K562 (cell line): ENCODE measurements around the gene CSTB. TPM values are rescaled to one million over a fixed set of nuclear protein-coding genes. Genes with fewer than 3 reads are reported as not detected.

Source experiments
- DDX20 ChIP-seq: fragments of 450-650 bp; IDR thresholded peaks from 2 replicates; pipeline ENCODE4 v1.6.1; 2016; ENCODE audit warnings: missing genetic modification characterization, low read depth, mild to moderate bottlenecking, missing compliant biosample characterization, moderate library complexity
- KDM4B ChIP-seq, 2 experiments: fragments of 450-650 bp in 1 of 2; sonication (generic) in 1 of 2; IDR thresholded peaks; 2 replicates each; pipeline ENCODE4 v1.6.1; 2016 to 2017; ENCODE audit warnings: borderline replicate concordance in 2 of 2, antibody characterized with exemption in 1 of 2, low read depth in 1 of 2, mild to moderate bottlenecking in 1 of 2
- MTA3 ChIP-seq: fragments of 450-650 bp; formaldehyde crosslinking; IDR thresholded peaks from 2 replicates; pipeline ENCODE4 v1.6.1; 2017; ENCODE audit warnings: mild to moderate bottlenecking, borderline replicate concordance
- NCOR1 ChIP-seq: fragments of 450-650 bp; IDR thresholded peaks from 2 replicates; pipeline ENCODE4 v1.6.1; 2016; ENCODE audit warnings: mild to moderate bottlenecking, moderate library complexity
- RAD21 ChIP-seq, 2 experiments: fragments of 250-450 bp in 1 of 2; fragments of 450-650 bp in 1 of 2; sonication (Bioruptor Pico) in 1 of 2; formaldehyde crosslinking in 1 of 2; IDR thresholded peaks in 1 of 2; conservative IDR thresholded peaks in 1 of 2; 2 replicates each; pipeline versions ENCODE4 v1.4.0 to v1.8.0; 2020 to 2022; ENCODE audit warnings: mild to moderate bottlenecking in 2 of 2, moderate library complexity in 1 of 2
- SIX5 ChIP-seq, 2 experiments: IDR thresholded peaks; 2 replicates each; pipeline ENCODE4 v1.6.1; 2011; ENCODE audit warnings: low read length in 2 of 2, borderline replicate concordance in 1 of 2, low read depth in 1 of 2, mild to moderate bottlenecking in 1 of 2, moderate library complexity in 1 of 2; ENCODE audit not compliant: insufficient read depth in 1 of 2
- TAF1 ChIP-seq: IDR thresholded peaks from 2 replicates; pipeline ENCODE4 v1.6.1; 2011; ENCODE audit warnings: mild to moderate bottlenecking, low read length, moderate library complexity; ENCODE audit not compliant: insufficient read depth, control insufficient read depth, severe bottlenecking; ENCODE audit errors: extremely low read depth
- TRIM28 ChIP-seq: fragments of 450-650 bp; IDR thresholded peaks from 2 replicates; pipeline ENCODE4 v1.6.1; 2017
- ZKSCAN1 ChIP-seq: fragments of 150-350 bp; IDR thresholded peaks from 2 replicates; pipeline ENCODE4 v1.6.1; 2016; ENCODE audit warnings: low read depth, low read length
- ZNF318 ChIP-seq, 2 experiments: fragments of 450-650 bp; IDR thresholded peaks; 2 replicates each; pipeline ENCODE4 v1.6.1; 2016; ENCODE audit warnings: mild to moderate bottlenecking in 2 of 2, borderline replicate concordance in 1 of 2, low read depth in 1 of 2, moderate library complexity in 1 of 2
- polyA plus RNA-seq, 8 experiments: library from polyadenylated mRNA; depleted of rRNA in 4 of 8; stranded (reverse) in 5 of 8; unstranded in 3 of 8; fragments of >200 nt; fragmentation: Nextera tagmentation in 2 of 8; fragmentation: Illumina TruSeq in 1 of 8; extraction: Ambion mirVana in 2 of 8; extraction: Trizol in 1 of 8; gene quantifications; 2 replicates each; pipeline versions ENCODE4 v1.2.1 to v1.2.3, GENCODE V29; 2011 to 2014; ENCODE audit warnings: inconsistent platforms in 1 of 8, missing spikeins in 1 of 8
- total RNA-seq, 7 experiments: library from RNA; depleted of rRNA in 6 of 7; stranded (reverse); fragments of >200 nt in 6 of 7; fragmentation: Illumina TruSeq in 2 of 7; extraction: Trizol in 2 of 7; gene quantifications; 2 replicates each; pipeline versions ENCODE4 v1.2.1 to v1.2.3, GENCODE V29; 2011 to 2021; ENCODE audit warnings: low replicate concordance in 1 of 7
- TF ChIP-seq, protein P1 (sequence below): fragments of 250-450 bp; sonication (Bioruptor Pico); IDR thresholded peaks from 2 replicates; pipeline ENCODE4 v1.8.0; 2022; ENCODE audit warnings: moderate library complexity, mild to moderate bottlenecking, inconsistent platforms
- TF ChIP-seq, protein P2 (sequence below): fragments of 250-450 bp; sonication (Bioruptor Pico); IDR thresholded peaks from 2 replicates; pipeline ENCODE4 v1.4.0; 2020; ENCODE audit warnings: mild to moderate bottlenecking, moderate library complexity, borderline replicate concordance

Gene CSTB
- total and polyA plus RNA-seq, 9 of the 15 experiments (the other 6 are each of a cell fraction or from before 2014, with no cell fraction given): 12.4 to 65.0 (median 31.7) TPM

DNA sequence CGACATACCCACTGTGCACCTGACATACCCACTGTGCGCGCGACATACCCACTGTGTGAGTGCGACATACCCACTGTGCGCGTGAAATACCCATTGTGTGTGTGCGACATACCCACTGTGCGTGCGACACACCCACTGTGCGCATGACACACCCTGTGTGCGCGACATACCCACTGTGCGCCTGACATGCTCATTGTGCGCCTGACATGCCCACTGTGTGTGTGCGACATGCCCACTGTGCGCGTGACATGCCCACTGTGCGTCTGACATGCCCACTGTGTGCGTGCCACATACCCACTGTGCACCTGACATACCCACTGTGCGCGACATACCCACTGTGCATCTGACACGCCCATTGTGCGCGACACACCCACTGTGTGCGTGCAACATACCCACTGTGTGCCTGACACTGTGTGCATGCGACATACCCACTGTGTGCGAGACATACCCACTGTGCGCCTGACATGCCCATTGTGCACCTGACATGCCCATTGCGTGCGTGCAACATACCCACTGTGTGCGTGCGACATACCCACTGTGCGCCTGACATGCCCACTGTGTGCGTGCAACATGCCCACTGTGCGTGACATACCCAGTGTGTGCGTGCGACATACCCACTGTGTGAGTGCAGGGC is 10.8 kb upstream of the CSTB start (continued):
- TF ChIP-seq ZNF318 (IDR thresholded peaks at IDR 0.05; ENCODE audit: borderline replicate concordance in 1 of 2, low read depth in 1 of 2) (no peak), ZKSCAN1 (peak; percentile 98), SIX5 (IDR thresholded peaks at IDR 0.05; ENCODE audit: borderline replicate concordance in 1 of 2, insufficient read depth in 1 of 2, low read depth in 1 of 2, low read length in 2 of 2) (no peak), RAD21 (CRISPR knock-in tag; conservative IDR thresholded peaks at IDR 0.05 in 1 of 2, IDR thresholded peaks at IDR 0.05 in 1 of 2) (no peak), NCOR1 (no peak), TRIM28 (no peak), TAF1 (no peak), MTA3 (no peak), DDX20 (tag) (no peak), KDM4B (IDR thresholded peaks at IDR 0.05; ENCODE audit: borderline replicate concordance in 2 of 2, low read depth in 1 of 2) (peak in 1 of 2 experiments; percentile 53; a peak in 1 of 4 replicates)
- TF ChIP-seq, protein P1, sequence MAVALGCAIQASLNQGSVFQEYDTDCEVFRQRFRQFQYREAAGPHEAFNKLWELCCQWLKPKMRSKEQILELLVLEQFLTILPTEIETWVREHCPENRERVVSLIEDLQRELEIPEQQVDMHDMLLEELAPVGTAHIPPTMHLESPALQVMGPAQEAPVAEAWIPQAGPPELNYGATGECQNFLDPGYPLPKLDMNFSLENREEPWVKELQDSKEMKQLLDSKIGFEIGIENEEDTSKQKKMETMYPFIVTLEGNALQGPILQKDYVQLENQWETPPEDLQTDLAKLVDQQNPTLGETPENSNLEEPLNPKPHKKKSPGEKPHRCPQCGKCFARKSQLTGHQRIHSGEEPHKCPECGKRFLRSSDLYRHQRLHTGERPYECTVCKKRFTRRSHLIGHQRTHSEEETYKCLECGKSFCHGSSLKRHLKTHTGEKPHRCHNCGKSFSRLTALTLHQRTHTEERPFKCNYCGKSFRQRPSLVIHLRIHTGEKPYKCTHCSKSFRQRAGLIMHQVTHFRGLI (CRISPR knock-in tag): no peak
- TF ChIP-seq, protein P2, sequence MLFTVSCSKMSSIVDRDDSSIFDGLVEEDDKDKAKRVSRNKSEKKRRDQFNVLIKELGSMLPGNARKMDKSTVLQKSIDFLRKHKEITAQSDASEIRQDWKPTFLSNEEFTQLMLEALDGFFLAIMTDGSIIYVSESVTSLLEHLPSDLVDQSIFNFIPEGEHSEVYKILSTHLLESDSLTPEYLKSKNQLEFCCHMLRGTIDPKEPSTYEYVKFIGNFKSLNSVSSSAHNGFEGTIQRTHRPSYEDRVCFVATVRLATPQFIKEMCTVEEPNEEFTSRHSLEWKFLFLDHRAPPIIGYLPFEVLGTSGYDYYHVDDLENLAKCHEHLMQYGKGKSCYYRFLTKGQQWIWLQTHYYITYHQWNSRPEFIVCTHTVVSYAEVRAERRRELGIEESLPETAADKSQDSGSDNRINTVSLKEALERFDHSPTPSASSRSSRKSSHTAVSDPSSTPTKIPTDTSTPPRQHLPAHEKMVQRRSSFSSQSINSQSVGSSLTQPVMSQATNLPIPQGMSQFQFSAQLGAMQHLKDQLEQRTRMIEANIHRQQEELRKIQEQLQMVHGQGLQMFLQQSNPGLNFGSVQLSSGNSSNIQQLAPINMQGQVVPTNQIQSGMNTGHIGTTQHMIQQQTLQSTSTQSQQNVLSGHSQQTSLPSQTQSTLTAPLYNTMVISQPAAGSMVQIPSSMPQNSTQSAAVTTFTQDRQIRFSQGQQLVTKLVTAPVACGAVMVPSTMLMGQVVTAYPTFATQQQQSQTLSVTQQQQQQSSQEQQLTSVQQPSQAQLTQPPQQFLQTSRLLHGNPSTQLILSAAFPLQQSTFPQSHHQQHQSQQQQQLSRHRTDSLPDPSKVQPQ (CRISPR knock-in tag): no peak
